ENCODE data around the gene TREM1.

GRCh38 chr6:41318261-41318653 is 31.8 kb upstream of the TREM1 start:
- TF ChIP-seq, protein P1, sequence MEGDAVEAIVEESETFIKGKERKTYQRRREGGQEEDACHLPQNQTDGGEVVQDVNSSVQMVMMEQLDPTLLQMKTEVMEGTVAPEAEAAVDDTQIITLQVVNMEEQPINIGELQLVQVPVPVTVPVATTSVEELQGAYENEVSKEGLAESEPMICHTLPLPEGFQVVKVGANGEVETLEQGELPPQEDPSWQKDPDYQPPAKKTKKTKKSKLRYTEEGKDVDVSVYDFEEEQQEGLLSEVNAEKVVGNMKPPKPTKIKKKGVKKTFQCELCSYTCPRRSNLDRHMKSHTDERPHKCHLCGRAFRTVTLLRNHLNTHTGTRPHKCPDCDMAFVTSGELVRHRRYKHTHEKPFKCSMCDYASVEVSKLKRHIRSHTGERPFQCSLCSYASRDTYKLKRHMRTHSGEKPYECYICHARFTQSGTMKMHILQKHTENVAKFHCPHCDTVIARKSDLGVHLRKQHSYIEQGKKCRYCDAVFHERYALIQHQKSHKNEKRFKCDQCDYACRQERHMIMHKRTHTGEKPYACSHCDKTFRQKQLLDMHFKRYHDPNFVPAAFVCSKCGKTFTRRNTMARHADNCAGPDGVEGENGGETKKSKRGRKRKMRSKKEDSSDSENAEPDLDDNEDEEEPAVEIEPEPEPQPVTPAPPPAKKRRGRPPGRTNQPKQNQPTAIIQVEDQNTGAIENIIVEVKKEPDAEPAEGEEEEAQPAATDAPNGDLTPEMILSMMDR (IDR thresholded peaks at IDR 0.05) = no peak
- TF ChIP-seq POLR2AphosphoS5 (IDR thresholded peaks at IDR 0.05) (no peak), POLR2A (IDR thresholded peaks at IDR 0.05) (no peak), EP300 (IDR thresholded peaks at IDR 0.05) (no peak)

Data from gastroesophageal sphincter (tissue), 3 donors.